ENCODE measurements around the gene STARD5. TPM values are rescaled to one million over a fixed set of nuclear protein-coding genes. Genes with fewer than 3 reads are reported as not detected.
"Not testable (repeated sequence)": the region's sequence is repeated elsewhere in the genome, so short reads cannot be mapped to it uniquely, and the experiment has no call there.

The STARD5 gene
- total RNA-seq, 2 experiments from 2014 or later = 4.8 to 5.2 TPM

GRCh38 chr15:81333363-81333762, 9.4 kb upstream of the STARD5 start:
- CTCF ChIA-PET = interaction anchor here (1.5 to 9.7 kb wide), 4 partner anchors 12 to 65 kb away, joined by 4 to 78 read pairs (median 32); no protein-coding TSS in a partner anchor
- H3K4me1 Mint-ChIP-seq = peaks cover 12% of the 10 kb centered on the region
- no peak for ATAC-seq
- no peak overlapping the region for H3K4me3 Mint-ChIP-seq
- no peak overlapping the region for H3K27ac Mint-ChIP-seq
- no peaks in the 10 kb centered on the region for H3K27me3 Mint-ChIP-seq
- no peak for DNase-seq
- H3K36me3 Mint-ChIP-seq = no peaks in the 10 kb centered on the region
- no peaks in the 10 kb centered on the region for H3K9me3 Mint-ChIP-seq (ENCODE audit: low read depth)

- CTCF ChIA-PET = interaction anchor here (1.4 to 9.7 kb wide), 5 partner anchors 11 to 64 kb away, joined by 4 to 78 read pairs (median 5); no protein-coding TSS in a partner anchor
- H3K36me3 Mint-ChIP-seq = no peaks in the 10 kb centered on the region
Observed at GRCh38 chr15:81332326-81332725, 8.4 kb upstream of the STARD5 start.

GRCh38 chr15:81331600-81331999, 7.7 kb upstream of the STARD5 start:
- CTCF ChIA-PET = interaction anchor here (1.0 to 9.7 kb wide), 5 partner anchors 11 to 64 kb away, joined by 3 to 78 read pairs (median 5); no protein-coding TSS in a partner anchor
- Mint-ChIP-seq H3K9me3 (ENCODE audit: low read depth) (no peaks in the 10 kb centered on the region), H3K27me3 (no peaks in the 10 kb centered on the region), H3K4me3 (no peak overlapping the region), H3K36me3 (no peaks in the 10 kb centered on the region), H3K27ac (no peak overlapping the region), H3K4me1 (peaks cover 8% of the 10 kb centered on the region)
- ATAC-seq (no peak), DNase-seq (no peak)

More at GRCh38 chr15:81332326-81332725, 8.4 kb upstream of the STARD5 start:
- Mint-ChIP-seq H3K9me3 (ENCODE audit: low read depth) (no peaks in the 10 kb centered on the region), H3K27ac (no peak overlapping the region), H3K27me3 (no peaks in the 10 kb centered on the region), H3K4me3 (no peak overlapping the region), H3K4me1 (peaks cover 9% of the 10 kb centered on the region)
- ATAC-seq (no peak), DNase-seq (no peak)

- H3K27ac Mint-ChIP-seq; H3K4me3 Mint-ChIP-seq; ATAC-seq; H3K4me1 Mint-ChIP-seq; H3K36me3 Mint-ChIP-seq; H3K9me3 Mint-ChIP-seq (ENCODE audit: low read depth); DNase-seq; H3K27me3 Mint-ChIP-seq: not testable (repeated sequence)
- CTCF ChIA-PET = interaction anchor here (1.0 to 9.7 kb wide), 4 partner anchors 10 to 63 kb away, joined by 3 to 78 read pairs (median 32); no protein-coding TSS in a partner anchor
Observed at GRCh38 chr15:81331141-81331540, 7.2 kb upstream of the STARD5 start.

GRCh38 chr15:81330366-81331090, 6.6 kb upstream of the STARD5 start:
- no peak for ATAC-seq
- H3K27me3 Mint-ChIP-seq = no peaks in the 10 kb centered on the region
- no peak overlapping the region for H3K27ac Mint-ChIP-seq
- no peaks in the 10 kb centered on the region for H3K9me3 Mint-ChIP-seq (ENCODE audit: low read depth)
- H3K4me1 Mint-ChIP-seq = peaks cover 8% of the 10 kb centered on the region
- no peak for DNase-seq
- CTCF ChIA-PET = interaction anchor here (9.7 kb wide), 1 partner anchor 63 kb away, joined by 78 read pairs; no protein-coding TSS in a partner anchor
- no peak overlapping the region for H3K4me3 Mint-ChIP-seq
- H3K36me3 Mint-ChIP-seq = no peaks in the 10 kb centered on the region

GRCh38 chr15:81329446-81329845, 5.5 kb upstream of the STARD5 start:
- no peak for DNase-seq
- no peak overlapping the region for H3K4me3 Mint-ChIP-seq
- ATAC-seq = no peak
- H3K4me1 Mint-ChIP-seq = peaks cover 12% of the 10 kb centered on the region
- no peaks in the 10 kb centered on the region for H3K27me3 Mint-ChIP-seq
- no peak overlapping the region for H3K27ac Mint-ChIP-seq
- no peaks in the 10 kb centered on the region for H3K36me3 Mint-ChIP-seq
- no peaks in the 10 kb centered on the region for H3K9me3 Mint-ChIP-seq (ENCODE audit: low read depth)
- CTCF ChIA-PET = interaction anchor here (1.9 kb wide), 1 partner anchor 54 kb away, joined by 5 read pairs; no protein-coding TSS in a partner anchor

- CTCF ChIA-PET = interaction anchor here (0.7 to 3.5 kb wide), 4 partner anchors 16 to 62 kb away, joined by 3 to 20 read pairs (median 4); no protein-coding TSS in a partner anchor
Observed at GRCh38 chr15:81327516-81327915, 3.6 kb upstream of the STARD5 start.

GRCh38 chr15:81326466-81327212, 2.7 kb upstream of the STARD5 start:
- H3K27ac Mint-ChIP-seq = no peak overlapping the region
- no peak overlapping the region for H3K4me3 Mint-ChIP-seq
- DNase-seq (no peak), ATAC-seq (no peak)
- peaks cover 2% of the 10 kb centered on the region for H3K36me3 Mint-ChIP-seq
- peaks cover 29% of the 10 kb centered on the region for H3K4me1 Mint-ChIP-seq
- CTCF ChIA-PET = interaction anchor here (1.3 to 3.5 kb wide), 2 partner anchors 51 to 61 kb away, joined by 12 to 20 read pairs; no protein-coding TSS in a partner anchor
- H3K9me3 Mint-ChIP-seq (ENCODE audit: low read depth) = no peaks in the 10 kb centered on the region
- H3K27me3 Mint-ChIP-seq = no peaks in the 10 kb centered on the region

More at GRCh38 chr15:81327516-81327915, 3.6 kb upstream of the STARD5 start:
- ATAC-seq (no peak), DNase-seq (no peak)
- H3K4me3 Mint-ChIP-seq = no peak overlapping the region
- H3K4me1 Mint-ChIP-seq = peaks cover 24% of the 10 kb centered on the region
- no peaks in the 10 kb centered on the region for H3K27me3 Mint-ChIP-seq
- H3K9me3 Mint-ChIP-seq (ENCODE audit: low read depth) = no peaks in the 10 kb centered on the region
- H3K27ac Mint-ChIP-seq = no peak overlapping the region
- H3K36me3 Mint-ChIP-seq = no peaks in the 10 kb centered on the region

- Mint-ChIP-seq H3K27ac (peak overlapping the region; percentile 76), H3K9me3 (ENCODE audit: low read depth) (no peaks in the 10 kb centered on the region), H3K4me3 (peak overlapping the region; percentile 85), H3K4me1 (peaks cover 29% of the 10 kb centered on the region), H3K36me3 (peaks cover 9% of the 10 kb centered on the region), H3K27me3 (no peaks in the 10 kb centered on the region)
- DNase-seq (no peak), ATAC-seq (no peak)
- CTCF ChIA-PET = interaction anchor here (0.9 to 3.6 kb wide), 9 partner anchors 14 to 57 kb away, joined by 3 to 20 read pairs (median 4); no protein-coding TSS in a partner anchor
Observed at GRCh38 chr15:81323559-81323943, 390 bp downstream of the STARD5 start.

GRCh38 chr15:81322676-81323253, 1.2 kb downstream of the STARD5 start:
- Mint-ChIP-seq H3K9me3 (ENCODE audit: low read depth) (no peaks in the 10 kb centered on the region), H3K27ac (no peak overlapping the region), H3K4me3 (peak overlapping the region; percentile 10), H3K36me3 (peaks cover 10% of the 10 kb centered on the region), H3K27me3 (no peaks in the 10 kb centered on the region), H3K4me1 (peaks cover 29% of the 10 kb centered on the region)
- DNase-seq (no peak), ATAC-seq (no peak)
- CTCF ChIA-PET = interaction anchor here (0.8 to 3.6 kb wide), 5 partner anchors 18 to 57 kb away, joined by 3 to 20 read pairs (median 3); no protein-coding TSS in a partner anchor

- no peak for DNase-seq
- no peaks in the 10 kb centered on the region for H3K9me3 Mint-ChIP-seq (ENCODE audit: low read depth)
- no peak overlapping the region for H3K4me3 Mint-ChIP-seq
- H3K4me1 Mint-ChIP-seq = peaks cover 21% of the 10 kb centered on the region
- H3K27ac Mint-ChIP-seq = no peak overlapping the region
- H3K36me3 Mint-ChIP-seq = peaks cover 16% of the 10 kb centered on the region
- no peak for ATAC-seq
- no peaks in the 10 kb centered on the region for H3K27me3 Mint-ChIP-seq
- CTCF ChIA-PET = interaction anchor here (0.9 to 1.4 kb wide), 3 partner anchors 46 to 56 kb away, joined by 3 to 7 read pairs (median 5); no protein-coding TSS in a partner anchor
Observed at GRCh38 chr15:81321667-81322066, 2.3 kb downstream of the STARD5 start.

GRCh38 chr15:81317642-81318017, 6.3 kb downstream of the STARD5 start:
- CTCF ChIA-PET = no interaction called here
- Mint-ChIP-seq H3K4me1 (peaks cover 23% of the 10 kb centered on the region), H3K4me3 (no peak overlapping the region), H3K36me3 (peaks cover 28% of the 10 kb centered on the region), H3K9me3 (ENCODE audit: low read depth) (no peaks in the 10 kb centered on the region), H3K27ac (no peak overlapping the region), H3K27me3 (no peaks in the 10 kb centered on the region)
- ATAC-seq (no peak), DNase-seq (no peak)

- H3K27ac Mint-ChIP-seq = no peak overlapping the region
- CTCF ChIA-PET = no interaction called here
- ATAC-seq (no peak), DNase-seq (no peak)
- no peaks in the 10 kb centered on the region for H3K27me3 Mint-ChIP-seq
- no peak overlapping the region for H3K4me3 Mint-ChIP-seq
- peaks cover 32% of the 10 kb centered on the region for H3K36me3 Mint-ChIP-seq
- H3K4me1 Mint-ChIP-seq = peaks cover 20% of the 10 kb centered on the region
- H3K9me3 Mint-ChIP-seq (ENCODE audit: low read depth) = no peaks in the 10 kb centered on the region
Observed at GRCh38 chr15:81316267-81316666, 7.7 kb downstream of the STARD5 start.
